Activated naive CD4-positive, alpha-beta T cell treated with anti-CD3 and anti-CD28 coated beads, Interleukin-2, amount 50 U/mL, for 24 hours (primary cell): ENCODE measurements around the gene ERBIN.
"Not testable (repeated sequence)": the region's sequence is repeated elsewhere in the genome, so short reads cannot be mapped to it uniquely, and the experiment has no call there.

ENCODE experiments used
- H3K27ac Mint-ChIP-seq: one replicate; pipeline ENCODE4 v1.8.0; 2021; ENCODE audit warnings: mild to moderate bottlenecking, mixed read lengths
- H3K27me3 Mint-ChIP-seq: one replicate; pipeline ENCODE4 v1.8.0; 2021; ENCODE audit warnings: mixed read lengths
- H3K36me3 Mint-ChIP-seq: one replicate; pipeline ENCODE4 v1.8.0; 2021; ENCODE audit warnings: mixed read lengths
- H3K4me1 Mint-ChIP-seq: one replicate; pipeline ENCODE4 v1.8.0; 2021; ENCODE audit warnings: mixed read lengths
- H3K4me3 Mint-ChIP-seq: one replicate; pipeline ENCODE4 v1.8.0; 2021; ENCODE audit warnings: mild to moderate bottlenecking, mixed read lengths
- H3K9me3 Mint-ChIP-seq: one replicate; pipeline ENCODE4 v1.8.0; 2021; ENCODE audit warnings: mixed read lengths

ERBIN gene

GRCh38 chr5:65926276-65926783 is at the start of gene ERBIN:
ERBIN (plus strand) TSS chr5:65926575; CDS start chr5:65992719, 66,144 bp downstream.
- Mint-ChIP-seq H3K27me3 (no peaks in the 10 kb centered on the region), H3K4me1 (peaks cover 45% of the 10 kb centered on the region), H3K36me3 (peaks cover 6% of the 10 kb centered on the region), H3K9me3 (no peaks in the 10 kb centered on the region), H3K27ac (peak within 1 kb of the TSS; percentile 99), H3K4me3 (peak within 1 kb of the TSS; percentile 100)

GRCh38 chr5:65876970-65877369 is 49.4 kb upstream of the ERBIN start:
- Mint-ChIP-seq H3K36me3 (peaks cover 3% of the 10 kb centered on the region), H3K9me3 (peaks cover 12% of the 10 kb centered on the region), H3K27ac (no peak overlapping the region), H3K4me1 (peaks cover 8% of the 10 kb centered on the region), H3K27me3 (no peaks in the 10 kb centered on the region), H3K4me3 (no peak overlapping the region)

- H3K36me3 Mint-ChIP-seq, H3K27me3 Mint-ChIP-seq, H3K27ac Mint-ChIP-seq, H3K4me1 Mint-ChIP-seq, H3K4me3 Mint-ChIP-seq, H3K9me3 Mint-ChIP-seq: not testable (repeated sequence)
These were observed 46.6 kb upstream of the ERBIN start for GRCh38 chr5:65879668-65880256.

- Mint-ChIP-seq H3K36me3 (peaks cover 3% of the 10 kb centered on the region), H3K4me1 (peaks cover 8% of the 10 kb centered on the region), H3K4me3 (no peak overlapping the region), H3K9me3 (peaks cover 8% of the 10 kb centered on the region), H3K27me3 (no peaks in the 10 kb centered on the region), H3K27ac (no peak overlapping the region)
These were observed 45.8 kb upstream of the ERBIN start for GRCh38 chr5:65880496-65881072.

GRCh38 chr5:65882278-65882677 is 44.1 kb upstream of the ERBIN start:
- Mint-ChIP-seq H3K27me3 (no peaks in the 10 kb centered on the region), H3K4me3 (no peak overlapping the region), H3K27ac (no peak overlapping the region), H3K4me1 (peaks cover 4% of the 10 kb centered on the region), H3K36me3 (peaks cover 3% of the 10 kb centered on the region), H3K9me3 (peaks cover 3% of the 10 kb centered on the region)

GRCh38 chr5:65883461-65883860 is 42.9 kb upstream of the ERBIN start:
- Mint-ChIP-seq H3K4me1 (peaks cover 4% of the 10 kb centered on the region), H3K27ac (no peak overlapping the region), H3K4me3 (no peak overlapping the region), H3K9me3 (no peaks in the 10 kb centered on the region), H3K27me3 (no peaks in the 10 kb centered on the region), H3K36me3 (peaks cover under 1% of the 10 kb centered on the region)

GRCh38 chr5:65886387-65886786 is 40.0 kb upstream of the ERBIN start:
- H3K27me3 Mint-ChIP-seq = no peaks in the 10 kb centered on the region

GRCh38 chr5:65892024-65892423 is 34.4 kb upstream of the ERBIN start:
- peaks cover 11% of the 10 kb centered on the region for H3K4me1 Mint-ChIP-seq
- not testable (repeated sequence) for H3K9me3 Mint-ChIP-seq, H3K27ac Mint-ChIP-seq, H3K36me3 Mint-ChIP-seq, H3K4me3 Mint-ChIP-seq, H3K27me3 Mint-ChIP-seq

More at GRCh38 chr5:65886387-65886786, 40.0 kb upstream of the ERBIN start:
- Mint-ChIP-seq H3K4me1 (peaks cover 11% of the 10 kb centered on the region), H3K36me3 (no peaks in the 10 kb centered on the region), H3K4me3 (no peak overlapping the region), H3K27ac (no peak overlapping the region), H3K9me3 (no peaks in the 10 kb centered on the region)

GRCh38 chr5:65892801-65893200 is 33.6 kb upstream of the ERBIN start:
- peaks cover 11% of the 10 kb centered on the region for H3K4me1 Mint-ChIP-seq
- no peaks in the 10 kb centered on the region for H3K27me3 Mint-ChIP-seq
- no peaks in the 10 kb centered on the region for H3K36me3 Mint-ChIP-seq
- no peaks in the 10 kb centered on the region for H3K9me3 Mint-ChIP-seq
- H3K27ac Mint-ChIP-seq = no peak overlapping the region
- H3K4me3 Mint-ChIP-seq = no peak overlapping the region

- H3K9me3 Mint-ChIP-seq = no peaks in the 10 kb centered on the region
- no peak overlapping the region for H3K4me3 Mint-ChIP-seq
- H3K36me3 Mint-ChIP-seq = no peaks in the 10 kb centered on the region
These were observed 32.5 kb upstream of the ERBIN start for GRCh38 chr5:65893749-65894430.

GRCh38 chr5:65895891-65896290 is 30.5 kb upstream of the ERBIN start:
- Mint-ChIP-seq H3K4me3 (no peak overlapping the region), H3K4me1 (no peaks in the 10 kb centered on the region), H3K9me3 (no peaks in the 10 kb centered on the region), H3K36me3 (no peaks in the 10 kb centered on the region), H3K27ac (no peak overlapping the region), H3K27me3 (no peaks in the 10 kb centered on the region)

More at GRCh38 chr5:65893749-65894430, 32.5 kb upstream of the ERBIN start:
- no peaks in the 10 kb centered on the region for H3K27me3 Mint-ChIP-seq
- no peak overlapping the region for H3K27ac Mint-ChIP-seq
- peaks cover 11% of the 10 kb centered on the region for H3K4me1 Mint-ChIP-seq

- Mint-ChIP-seq H3K27me3 (no peaks in the 10 kb centered on the region), H3K27ac (no peak overlapping the region), H3K4me1 (no peaks in the 10 kb centered on the region), H3K36me3 (no peaks in the 10 kb centered on the region), H3K9me3 (peaks cover 4% of the 10 kb centered on the region), H3K4me3 (no peak overlapping the region)
These were observed 25.6 kb upstream of the ERBIN start for GRCh38 chr5:65900746-65901145.

GRCh38 chr5:65902104-65902503 is 24.3 kb upstream of the ERBIN start:
- H3K4me1 Mint-ChIP-seq = no peaks in the 10 kb centered on the region

GRCh38 chr5:65903581-65903980 is 22.8 kb upstream of the ERBIN start:
- H3K4me3 Mint-ChIP-seq = no peak overlapping the region
- H3K36me3 Mint-ChIP-seq = no peaks in the 10 kb centered on the region
- H3K9me3 Mint-ChIP-seq = peaks cover 4% of the 10 kb centered on the region
- H3K27me3 Mint-ChIP-seq = no peaks in the 10 kb centered on the region
- no peaks in the 10 kb centered on the region for H3K4me1 Mint-ChIP-seq
- H3K27ac Mint-ChIP-seq = no peak overlapping the region

More at GRCh38 chr5:65902104-65902503, 24.3 kb upstream of the ERBIN start:
- Mint-ChIP-seq H3K9me3 (peaks cover 4% of the 10 kb centered on the region), H3K4me3 (no peak overlapping the region), H3K36me3 (no peaks in the 10 kb centered on the region), H3K27me3 (no peaks in the 10 kb centered on the region), H3K27ac (no peak overlapping the region)

GRCh38 chr5:65906256-65906655 is 20.1 kb upstream of the ERBIN start:
- Mint-ChIP-seq H3K27ac (no peak overlapping the region), H3K27me3 (no peaks in the 10 kb centered on the region), H3K4me1 (no peaks in the 10 kb centered on the region), H3K36me3 (no peaks in the 10 kb centered on the region), H3K4me3 (no peak overlapping the region), H3K9me3 (peaks cover 1% of the 10 kb centered on the region)

- no peaks in the 10 kb centered on the region for H3K9me3 Mint-ChIP-seq
- no peaks in the 10 kb centered on the region for H3K36me3 Mint-ChIP-seq
- no peaks in the 10 kb centered on the region for H3K4me1 Mint-ChIP-seq
- no peak overlapping the region for H3K27ac Mint-ChIP-seq
- H3K27me3 Mint-ChIP-seq = no peaks in the 10 kb centered on the region
- H3K4me3 Mint-ChIP-seq = no peak overlapping the region
These were observed 19.2 kb upstream of the ERBIN start for GRCh38 chr5:65907135-65907534.
